ENCODE data around the gene SCML2. TPM values are rescaled to one million over a fixed set of nuclear protein-coding genes. Genes with fewer than 3 reads are reported as not detected.

SCML2 gene
- total and polyA plus RNA-seq, 10 of the 15 experiments (the other 5 are each of a cell fraction or from before 2014, with no cell fraction given) = 1.5 to 4.4 (median 2.6) TPM

Small RNA genes lying within 50 kb of the gene (small RNA-seq; reads per million reads assigned to genes)
- not detected for gene RF00019
- not detected for gene TMSB10P2

Other genes starting within 250 kb of the SCML2 start
- not detected in 2 replicates for gene BEND2, start 133.8 kb downstream of the SCML2 start, total RNA-seq (2014; rRNA removed)
- gene BEND2, start 133.8 kb downstream of the SCML2 start, total RNA-seq (2014; rRNA removed; fragmentation: Illumina TruSeq; extraction: Trizol) = not detected in 2 replicates
- not detected in 2 replicates for gene BEND2, start 133.8 kb downstream of the SCML2 start, total RNA-seq (2021)
- not detected in 2 replicates for gene BEND2, start 133.8 kb downstream of the SCML2 start, polyA plus RNA-seq (2011; rRNA removed)
- gene BEND2, start 133.8 kb downstream of the SCML2 start, polyA plus RNA-seq (2014; fragmentation: Illumina TruSeq; extraction: Trizol) = not detected in 2 replicates
- gene BEND2, start 133.8 kb downstream of the SCML2 start, polyA plus RNA-seq (2014; fragmentation: Nextera tagmentation; extraction: Ambion mirVana) = not detected
- not detected in 2 replicates for gene BEND2, start 133.8 kb downstream of the SCML2 start, polyA plus RNA-seq (2014; rRNA removed)
- not detected for gene BEND2, start 133.8 kb downstream of the SCML2 start, polyA plus RNA-seq (2016; fragmentation: Nextera tagmentation; extraction: Ambion mirVana)
- gene CDKL5, start 70.9 kb upstream of the SCML2 start, total RNA-seq (2014; rRNA removed) = 7.3 and 10.2 TPM in 2 replicates
- gene CDKL5, start 70.9 kb upstream of the SCML2 start, total RNA-seq (2014; rRNA removed; fragmentation: Illumina TruSeq; extraction: Trizol) = 11.2 and 12.4 TPM in 2 replicates
- gene CDKL5, start 70.9 kb upstream of the SCML2 start, total RNA-seq (2021) = 14.5 and 15.3 TPM in 2 replicates
- gene CDKL5, start 70.9 kb upstream of the SCML2 start, polyA plus RNA-seq (2011; rRNA removed) = 1.9 and 2.3 TPM in 2 replicates
- 9.4 and 11.5 TPM in 2 replicates for gene CDKL5, start 70.9 kb upstream of the SCML2 start, polyA plus RNA-seq (2014; fragmentation: Illumina TruSeq; extraction: Trizol)
- gene CDKL5, start 70.9 kb upstream of the SCML2 start, polyA plus RNA-seq (2014; fragmentation: Nextera tagmentation; extraction: Ambion mirVana) = 1 to 10 TPM; 1.4 to 2.3 TPM
- 5.8 and 6.6 TPM in 2 replicates for gene CDKL5, start 70.9 kb upstream of the SCML2 start, polyA plus RNA-seq (2014; rRNA removed)
- 1 to 10 TPM; 4.9 to 6.0 TPM for gene CDKL5, start 70.9 kb upstream of the SCML2 start, polyA plus RNA-seq (2016; fragmentation: Nextera tagmentation; extraction: Ambion mirVana)